WTC11 (cell line): Measurements from ENCODE around the gene FOXN3.

ENCODE experiments used
- CTCF ChIP-seq: fragments of 200-600 bp; IDR thresholded peaks from 2 replicates; pipeline ENCODE4 v1.8.0; 2022; ENCODE audit warnings: antibody characterized with exemption
- FOXJ3 ChIP-seq: sonication (generic); formaldehyde crosslinking; IDR thresholded peaks from 2 replicates; pipeline ENCODE4 v1.9.0; 2021; ENCODE audit warnings: missing genetic modification reagents, mild to moderate bottlenecking, borderline replicate concordance
- HMGXB4 ChIP-seq: sonication (generic); formaldehyde crosslinking; IDR thresholded peaks from 2 replicates; pipeline ENCODE4 v1.8.1; 2023; ENCODE audit warnings: mild to moderate bottlenecking, moderate library complexity, missing genetic modification reagents

- TF ChIP-seq HMGXB4 (no peak), CTCF (no peak), FOXJ3 (CRISPR knock-in tag) (no peak)
Measured at GRCh38 chr14:89117012-89117411, 300.0 kb downstream of the FOXN3 start.
